Activated CD8-positive, alpha-beta T cell treated with anti-CD3 and anti-CD28 coated beads for 36 hours (primary cell): Measurements from ENCODE around the gene OR52N4. TPM values are rescaled to one million over a fixed set of nuclear protein-coding genes. Genes with fewer than 3 reads are reported as not detected.

Experiments used
- ATAC-seq: fragments of 200-7000 bp; cut with Tn5 transposase; one replicate; pipeline ENCODE4 v1.10.0; 2021; ENCODE audit warnings: mild to moderate bottlenecking, moderate library complexity
- CTCF ChIA-PET: fragments of 350-600 bp; sonication (Branson Sonifier 250); formaldehyde crosslinking; loops from one replicate; lab custom pipeline; 2021; ENCODE audit warnings: antibody characterized with exemption; lab: Charles Lee
- POLR2A ChIA-PET: fragments of 350-600 bp; sonication (Branson Sonifier 250); formaldehyde crosslinking; loops from one replicate; lab custom pipeline; 2021; ENCODE audit warnings: antibody characterized with exemption; lab: Charles Lee
- DNase-seq: peaks from one replicate; pipeline ENCODE4 v3.0.0-alpha.2; 2020
- H3K27ac Mint-ChIP-seq: one replicate; pipeline ENCODE4 v1.8.0; 2021; ENCODE audit warnings: mild to moderate bottlenecking, mixed read lengths
- H3K27me3 Mint-ChIP-seq: one replicate; pipeline ENCODE4 v1.8.0; 2021; ENCODE audit warnings: mixed read lengths
- H3K36me3 Mint-ChIP-seq: one replicate; pipeline ENCODE4 v1.8.0; 2021; ENCODE audit warnings: low read depth, mixed read lengths
- H3K4me1 Mint-ChIP-seq: one replicate; pipeline ENCODE4 v1.8.0; 2021; ENCODE audit warnings: low read depth, mixed read lengths
- H3K4me3 Mint-ChIP-seq: one replicate; pipeline ENCODE4 v1.8.0; 2021; ENCODE audit warnings: mild to moderate bottlenecking, moderate library complexity, mixed read lengths
- H3K9me3 Mint-ChIP-seq: one replicate; pipeline ENCODE4 v1.8.0; 2021; ENCODE audit warnings: mixed read lengths
- intact Hi-C: fragments of 100-400 bp; cut with micrococcal nuclease; formaldehyde crosslinking; loops from one replicate; pipeline ENCODE4 v1.10.0; 2022
- total RNA-seq, 2 experiments: library from RNA; stranded (reverse); gene quantifications; one replicate each; pipeline ENCODE4 v1.2.3, GENCODE V29; 2021
- TF ChIP-seq, protein P1 (sequence below): fragments of 200-600 bp; IDR thresholded peaks from one replicate; pipeline ENCODE4 v1.8.0; 2022; ENCODE audit warnings: antibody characterized with exemption, mild to moderate bottlenecking

Gene OR52N4
- total RNA-seq, 2 experiments from 2014 or later: 0.47 to 1.1 TPM

DNA sequence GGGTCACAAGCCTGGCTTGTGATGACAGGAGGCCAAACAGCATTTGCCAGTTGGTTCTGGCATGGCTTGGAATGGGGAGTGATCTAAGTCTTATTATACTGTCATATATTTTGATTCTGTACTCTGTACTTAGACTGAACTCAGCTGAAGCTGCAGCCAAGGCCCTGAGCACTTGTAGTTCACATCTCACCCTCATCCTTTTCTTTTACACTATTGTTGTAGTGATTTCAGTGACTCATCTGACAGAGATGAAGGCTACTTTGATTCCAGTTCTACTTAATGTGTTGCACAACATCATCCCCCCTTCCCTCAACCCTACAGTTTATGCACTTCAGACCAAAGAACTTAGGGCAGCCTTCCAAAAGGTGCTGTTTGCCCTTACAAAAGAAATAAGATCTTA is 17.0 kb upstream of the OR52N4 start:
- POLR2A ChIA-PET: no interaction called here
- TF ChIP-seq, protein P1, sequence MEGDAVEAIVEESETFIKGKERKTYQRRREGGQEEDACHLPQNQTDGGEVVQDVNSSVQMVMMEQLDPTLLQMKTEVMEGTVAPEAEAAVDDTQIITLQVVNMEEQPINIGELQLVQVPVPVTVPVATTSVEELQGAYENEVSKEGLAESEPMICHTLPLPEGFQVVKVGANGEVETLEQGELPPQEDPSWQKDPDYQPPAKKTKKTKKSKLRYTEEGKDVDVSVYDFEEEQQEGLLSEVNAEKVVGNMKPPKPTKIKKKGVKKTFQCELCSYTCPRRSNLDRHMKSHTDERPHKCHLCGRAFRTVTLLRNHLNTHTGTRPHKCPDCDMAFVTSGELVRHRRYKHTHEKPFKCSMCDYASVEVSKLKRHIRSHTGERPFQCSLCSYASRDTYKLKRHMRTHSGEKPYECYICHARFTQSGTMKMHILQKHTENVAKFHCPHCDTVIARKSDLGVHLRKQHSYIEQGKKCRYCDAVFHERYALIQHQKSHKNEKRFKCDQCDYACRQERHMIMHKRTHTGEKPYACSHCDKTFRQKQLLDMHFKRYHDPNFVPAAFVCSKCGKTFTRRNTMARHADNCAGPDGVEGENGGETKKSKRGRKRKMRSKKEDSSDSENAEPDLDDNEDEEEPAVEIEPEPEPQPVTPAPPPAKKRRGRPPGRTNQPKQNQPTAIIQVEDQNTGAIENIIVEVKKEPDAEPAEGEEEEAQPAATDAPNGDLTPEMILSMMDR: no peak
- no peak overlapping the region for H3K27ac Mint-ChIP-seq
- no peak for DNase-seq
- H3K9me3 Mint-ChIP-seq: peaks cover 13% of the 10 kb centered on the region
- no peaks in the 10 kb centered on the region for H3K4me1 Mint-ChIP-seq
- intact Hi-C loops: no loop called here
- no peak for ATAC-seq
- H3K4me3 Mint-ChIP-seq: no peak overlapping the region
- CTCF ChIA-PET: no interaction called here
- no peaks in the 10 kb centered on the region for H3K27me3 Mint-ChIP-seq
- peaks cover 12% of the 10 kb centered on the region for H3K36me3 Mint-ChIP-seq

DNA sequence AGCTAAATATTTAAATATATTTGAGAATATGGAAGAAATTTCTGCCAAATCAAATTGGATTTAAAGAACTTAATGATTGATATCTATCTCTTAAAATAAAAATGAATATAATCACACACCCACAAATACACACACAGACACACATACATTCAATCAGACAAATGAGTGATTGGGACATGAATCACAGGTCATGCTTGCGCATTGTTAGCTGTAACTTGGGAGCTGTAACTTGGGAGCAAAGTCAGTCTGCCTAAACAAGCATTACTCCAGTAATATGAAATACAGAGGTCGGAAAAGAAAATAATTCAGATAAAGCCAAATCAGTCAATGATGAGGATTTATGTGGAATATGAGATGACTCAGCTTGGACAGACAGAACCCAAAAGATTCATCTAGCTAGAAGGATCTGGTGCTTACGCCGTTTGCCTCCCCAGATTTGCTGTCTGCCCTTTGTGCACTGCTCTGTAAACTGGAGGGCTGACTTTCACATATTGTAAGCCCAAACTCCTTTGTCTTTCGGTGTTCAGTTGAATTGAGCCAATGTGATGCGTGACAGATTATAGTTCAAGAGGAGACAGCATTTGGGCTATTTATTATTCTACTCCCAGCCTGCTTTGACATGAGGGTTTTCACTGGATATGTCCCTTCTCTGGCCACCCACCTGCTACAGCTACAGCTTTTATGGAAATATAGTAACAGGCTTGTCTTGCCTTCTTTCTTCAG is 16.2 kb upstream of the OR52N4 start:
- H3K27ac Mint-ChIP-seq: no peak overlapping the region
- no peaks in the 10 kb centered on the region for H3K4me1 Mint-ChIP-seq
- no peaks in the 10 kb centered on the region for H3K27me3 Mint-ChIP-seq
- ChIA-PET CTCF (no interaction called here), POLR2A (no interaction called here)
- peaks cover 12% of the 10 kb centered on the region for H3K36me3 Mint-ChIP-seq
- intact Hi-C loops: no loop called here
- peaks cover 17% of the 10 kb centered on the region for H3K9me3 Mint-ChIP-seq
- DNase-seq (no peak), ATAC-seq (no peak)
- TF ChIP-seq, protein P1: no peak
- no peak overlapping the region for H3K4me3 Mint-ChIP-seq

DNA sequence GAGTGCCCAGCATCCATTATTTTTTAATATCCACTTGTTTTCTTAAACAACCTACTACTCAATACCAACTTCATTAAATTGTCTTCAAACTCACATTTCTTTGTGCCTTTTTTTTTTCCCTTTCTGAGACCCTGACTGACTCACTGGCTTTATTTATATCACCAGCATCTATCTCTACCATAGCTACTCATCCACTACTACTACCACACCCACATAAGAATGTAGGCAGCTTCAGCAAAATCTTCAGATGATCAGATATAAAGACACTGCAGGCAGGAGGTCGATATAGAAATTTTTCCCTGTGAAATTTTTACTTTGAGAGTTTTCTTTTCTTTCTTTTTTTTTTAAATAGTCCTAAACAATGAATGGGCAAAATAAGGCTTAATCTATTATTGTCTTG is 15.6 kb upstream of the OR52N4 start:
- Mint-ChIP-seq H3K4me1 (no peaks in the 10 kb centered on the region), H3K36me3 (peaks cover 12% of the 10 kb centered on the region), H3K4me3 (no peak overlapping the region), H3K9me3 (peaks cover 22% of the 10 kb centered on the region), H3K27ac (no peak overlapping the region), H3K27me3 (no peaks in the 10 kb centered on the region)
- no peak for DNase-seq
- TF ChIP-seq, protein P1: no peak
- ATAC-seq: no peak
- CTCF ChIA-PET: no interaction called here
- POLR2A ChIA-PET: no interaction called here
- intact Hi-C loops: no loop called here

DNA sequence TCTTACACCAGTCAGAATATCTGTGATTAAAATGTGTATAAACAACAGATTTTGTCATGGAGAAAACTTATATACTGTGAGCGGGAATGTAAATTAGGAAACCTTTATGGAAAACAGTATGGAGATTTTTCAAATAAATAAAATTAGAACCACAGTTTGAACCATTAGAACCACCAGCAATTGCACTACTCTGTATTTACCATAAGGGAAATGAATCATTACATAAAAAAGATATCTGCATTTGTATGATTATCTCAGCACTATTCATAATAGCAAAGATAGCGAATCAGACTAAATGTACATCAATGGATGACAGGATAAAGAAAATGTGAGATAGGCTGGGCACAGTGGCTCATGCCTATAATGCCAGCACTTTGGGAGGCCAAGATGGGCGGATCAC is 7.4 kb upstream of the OR52N4 start:
- peaks cover 14% of the 10 kb centered on the region for H3K9me3 Mint-ChIP-seq
- intact Hi-C loops: no loop called here
- DNase-seq: no peak
- H3K36me3 Mint-ChIP-seq: no peaks in the 10 kb centered on the region
- no peaks in the 10 kb centered on the region for H3K27me3 Mint-ChIP-seq
- ChIA-PET CTCF (no interaction called here), POLR2A (no interaction called here)
- no peaks in the 10 kb centered on the region for H3K4me1 Mint-ChIP-seq
- ATAC-seq: no peak
- no peak overlapping the region for H3K27ac Mint-ChIP-seq
- no peak overlapping the region for H3K4me3 Mint-ChIP-seq
- TF ChIP-seq, protein P1: no peak

DNA sequence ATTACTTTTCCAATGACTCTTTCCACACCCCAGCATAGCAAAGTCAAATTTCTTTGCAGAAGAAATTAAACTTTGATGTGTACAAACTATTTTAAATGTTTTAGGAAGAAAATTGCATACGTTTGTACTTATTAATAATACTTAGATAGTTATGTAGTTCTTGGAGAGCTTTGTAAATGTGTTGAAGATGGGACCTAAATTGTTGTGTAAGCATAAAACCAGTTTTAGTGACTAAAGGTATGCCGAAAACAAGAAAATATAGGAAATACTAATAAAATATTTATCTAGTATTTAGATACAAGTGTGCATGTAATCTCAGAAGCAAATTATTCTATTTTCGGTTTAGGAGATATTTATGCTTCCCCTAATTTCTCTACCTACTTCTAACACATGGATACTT is 4.2 kb upstream of the OR52N4 start:
- Mint-ChIP-seq H3K4me3 (no peak overlapping the region), H3K27ac (no peak overlapping the region), H3K4me1 (no peaks in the 10 kb centered on the region), H3K9me3 (no peaks in the 10 kb centered on the region), H3K36me3 (no peaks in the 10 kb centered on the region), H3K27me3 (no peaks in the 10 kb centered on the region)
- DNase-seq (no peak), ATAC-seq (no peak)
- POLR2A ChIA-PET: no interaction called here
- intact Hi-C loops: no loop called here
- CTCF ChIA-PET: no interaction called here
- TF ChIP-seq, protein P1: no peak
